ENCODE data around the gene RNF150.

Gene RNF150

DNA sequence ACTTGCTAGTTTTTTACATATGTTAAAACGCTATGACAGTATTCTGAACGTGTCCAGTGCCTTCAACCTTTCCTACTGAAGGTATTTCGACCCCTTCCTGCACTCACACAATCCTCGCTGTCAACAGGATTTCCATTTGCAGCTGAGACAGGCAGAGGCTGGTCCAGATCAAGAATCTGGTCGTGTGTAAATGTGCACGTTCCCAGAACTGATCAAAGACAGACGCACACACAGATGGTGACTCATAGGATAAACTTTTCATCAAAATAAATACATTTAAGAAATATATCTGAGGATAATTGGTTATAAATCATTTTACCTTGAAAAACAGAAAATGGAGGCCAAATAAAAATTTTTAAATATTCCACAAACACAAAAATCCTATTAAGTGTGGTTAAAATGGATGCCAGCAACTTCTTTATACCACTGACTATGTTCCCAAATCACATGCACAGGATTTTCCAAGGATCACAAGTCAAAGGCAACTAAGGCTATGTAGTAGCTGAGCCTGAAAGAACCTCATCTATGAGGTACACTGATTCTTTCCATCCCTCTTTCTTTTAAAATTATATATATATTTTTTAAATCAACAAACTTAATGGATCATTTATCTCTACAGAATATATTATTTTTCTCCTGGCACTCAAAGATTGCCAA, 85.9 kb downstream of the RNF150 start:
- peak; percentile 38 for DNase-seq (ENCODE audit: low read depth)
- in situ Hi-C loops (cut with HindIII; ENCODE audit: low sequenced_read_pairs): no loop called here
- H3K4me3 ChIP-seq (ENCODE audit: low read depth, low read length): no peak overlapping the region
- TF ChIP-seq, protein P1, sequence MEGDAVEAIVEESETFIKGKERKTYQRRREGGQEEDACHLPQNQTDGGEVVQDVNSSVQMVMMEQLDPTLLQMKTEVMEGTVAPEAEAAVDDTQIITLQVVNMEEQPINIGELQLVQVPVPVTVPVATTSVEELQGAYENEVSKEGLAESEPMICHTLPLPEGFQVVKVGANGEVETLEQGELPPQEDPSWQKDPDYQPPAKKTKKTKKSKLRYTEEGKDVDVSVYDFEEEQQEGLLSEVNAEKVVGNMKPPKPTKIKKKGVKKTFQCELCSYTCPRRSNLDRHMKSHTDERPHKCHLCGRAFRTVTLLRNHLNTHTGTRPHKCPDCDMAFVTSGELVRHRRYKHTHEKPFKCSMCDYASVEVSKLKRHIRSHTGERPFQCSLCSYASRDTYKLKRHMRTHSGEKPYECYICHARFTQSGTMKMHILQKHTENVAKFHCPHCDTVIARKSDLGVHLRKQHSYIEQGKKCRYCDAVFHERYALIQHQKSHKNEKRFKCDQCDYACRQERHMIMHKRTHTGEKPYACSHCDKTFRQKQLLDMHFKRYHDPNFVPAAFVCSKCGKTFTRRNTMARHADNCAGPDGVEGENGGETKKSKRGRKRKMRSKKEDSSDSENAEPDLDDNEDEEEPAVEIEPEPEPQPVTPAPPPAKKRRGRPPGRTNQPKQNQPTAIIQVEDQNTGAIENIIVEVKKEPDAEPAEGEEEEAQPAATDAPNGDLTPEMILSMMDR (IDR thresholded peaks at IDR 0.05; ENCODE audit: low read depth, low read length, missing control alignments): no peak

DNA sequence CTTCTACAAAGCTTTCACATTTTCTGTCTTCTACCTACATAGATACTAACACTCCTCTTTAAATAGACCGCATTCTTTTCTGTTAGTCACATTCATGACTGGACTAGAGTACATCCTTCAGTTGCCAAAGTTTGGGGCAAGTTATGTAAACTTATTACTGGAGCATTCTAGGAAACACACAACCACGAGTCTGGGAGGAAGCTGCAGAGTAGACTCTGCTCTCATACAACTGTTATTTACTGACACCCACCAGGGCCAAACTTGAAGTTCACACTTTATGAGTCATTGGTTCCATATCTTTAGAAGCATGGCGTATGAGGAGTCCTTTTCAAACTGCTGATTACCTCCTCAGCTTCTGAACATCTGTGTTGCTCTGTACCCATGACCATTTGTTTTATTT, 87.0 kb downstream of the RNF150 start:
- peak; percentile 95 for DNase-seq (ENCODE audit: low read depth)
- H3K4me3 ChIP-seq (ENCODE audit: low read depth, low read length): no peak overlapping the region
- TF ChIP-seq, protein P1 (IDR thresholded peaks at IDR 0.05; ENCODE audit: low read depth, low read length, missing control alignments): no peak
- in situ Hi-C loops (cut with HindIII; ENCODE audit: low sequenced_read_pairs): no loop called here

DNA sequence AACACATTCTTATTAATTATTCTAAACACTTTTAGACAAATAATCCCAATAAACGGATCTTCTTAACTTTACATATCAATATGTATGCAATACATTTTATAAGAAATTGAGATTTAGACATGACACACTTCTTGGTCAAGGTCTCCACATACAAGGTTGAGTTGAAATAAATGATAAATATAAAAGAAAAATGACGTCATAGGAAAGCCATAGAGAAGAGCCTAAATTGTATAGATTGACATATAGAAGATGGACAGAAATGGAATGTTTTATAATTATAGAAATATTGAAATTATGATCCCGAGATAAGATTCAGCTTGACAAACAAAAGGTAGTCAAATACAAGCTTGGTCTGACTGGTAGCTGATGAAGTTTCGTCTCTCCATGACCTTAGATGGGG, 87.4 kb downstream of the RNF150 start:
- in situ Hi-C loops (cut with HindIII; ENCODE audit: low sequenced_read_pairs): no loop called here
- DNase-seq (ENCODE audit: low read depth): no peak
- TF ChIP-seq, protein P1 (IDR thresholded peaks at IDR 0.05; ENCODE audit: low read depth, low read length, missing control alignments): no peak
- H3K4me3 ChIP-seq (ENCODE audit: low read depth, low read length): no peak overlapping the region

DNA sequence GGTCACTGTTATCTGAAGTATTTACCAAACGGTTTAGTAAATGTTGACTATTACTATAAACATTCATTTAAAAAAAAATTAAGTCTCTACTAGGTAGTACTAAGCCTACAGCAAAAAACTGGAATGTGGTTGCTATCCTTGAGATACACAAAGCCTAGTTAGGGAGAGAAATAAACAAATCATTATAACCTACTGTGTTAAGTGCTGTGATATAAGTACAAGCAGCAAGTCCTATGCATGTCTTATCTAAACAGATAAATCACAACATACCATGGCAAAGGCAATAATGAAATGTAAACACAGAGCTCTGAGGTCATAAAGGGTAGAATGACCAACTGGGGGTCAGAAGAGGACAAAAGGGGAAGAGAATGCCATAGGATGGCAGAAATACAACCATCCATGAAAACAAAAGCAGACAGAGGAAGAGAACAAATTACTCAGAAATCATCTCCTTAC, 92.2 kb downstream of the RNF150 start:
- in situ Hi-C loops (cut with HindIII; ENCODE audit: low sequenced_read_pairs): no loop called here
- TF ChIP-seq, protein P1 (IDR thresholded peaks at IDR 0.05; ENCODE audit: low read depth, low read length, missing control alignments): no peak
- DNase-seq (ENCODE audit: low read depth): no peak
- no peak overlapping the region for H3K4me3 ChIP-seq (ENCODE audit: low read depth, low read length)

DNA sequence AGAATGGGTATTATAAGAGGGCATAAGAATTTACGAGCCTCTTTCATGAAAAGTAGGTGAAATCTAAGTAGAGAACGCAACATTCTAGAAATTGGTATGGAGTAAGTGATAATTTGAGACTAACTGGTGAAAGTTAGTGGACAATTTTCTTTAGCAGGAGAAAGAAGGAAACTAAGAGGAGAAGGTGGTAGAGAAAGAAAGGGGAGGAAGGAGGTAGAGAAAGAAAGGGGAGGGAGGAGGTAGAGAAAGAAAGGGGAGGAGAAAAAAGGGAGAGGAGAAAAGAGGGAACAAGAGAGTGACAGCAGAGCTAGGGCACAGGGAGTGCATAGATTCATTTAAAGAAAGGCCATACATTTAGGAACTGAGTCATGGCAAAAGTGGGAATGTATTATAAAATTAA, 94.1 kb downstream of the RNF150 start:
- H3K4me3 ChIP-seq (ENCODE audit: low read depth, low read length): no peak overlapping the region
- no peak for DNase-seq (ENCODE audit: low read depth)
- in situ Hi-C loops (cut with HindIII; ENCODE audit: low sequenced_read_pairs): no loop called here
- TF ChIP-seq, protein P1 (IDR thresholded peaks at IDR 0.05; ENCODE audit: low read depth, low read length, missing control alignments): no peak

DNA sequence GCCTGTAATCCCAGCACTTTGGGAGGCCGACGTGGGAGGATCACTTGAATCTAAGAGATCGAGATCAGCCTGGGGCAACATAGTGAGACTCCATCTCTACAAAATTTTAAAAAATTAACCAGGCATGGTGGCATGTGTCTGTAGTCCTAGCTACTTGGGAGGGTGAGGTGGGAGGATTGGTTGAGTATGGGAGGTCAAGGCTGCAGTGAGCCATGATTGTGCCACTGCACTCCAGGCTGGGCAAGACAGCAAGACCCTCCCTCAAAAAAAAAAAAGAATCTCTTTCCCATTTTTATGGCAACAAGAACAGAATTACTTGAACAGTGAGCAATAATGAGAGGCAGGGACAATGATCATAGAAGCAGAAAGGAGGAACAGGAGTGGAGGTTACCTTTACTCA, 94.8 kb downstream of the RNF150 start:
- in situ Hi-C loops (cut with HindIII; ENCODE audit: low sequenced_read_pairs): no loop called here
- no peak overlapping the region for H3K4me3 ChIP-seq (ENCODE audit: low read depth, low read length)
- no peak for DNase-seq (ENCODE audit: low read depth)
- TF ChIP-seq, protein P1 (IDR thresholded peaks at IDR 0.05; ENCODE audit: low read depth, low read length, missing control alignments): no peak

Data from astrocyte of the cerebellum (primary cell).